Stimulated activated CD8-positive, alpha-beta memory T cell treated with anti-CD3 and anti-CD28 coated beads, Interleukin-7, amount 100 ng/mL, for 1 hour (primary cell): ENCODE results near the gene PI16.

Source experiments
- DNase-seq, 2 donors: peaks; one replicate each; pipeline ENCODE4 v3.0.0-alpha.2; 2020; ENCODE audit warnings: low read depth in 2 of 2

The PI16 gene, protein sequence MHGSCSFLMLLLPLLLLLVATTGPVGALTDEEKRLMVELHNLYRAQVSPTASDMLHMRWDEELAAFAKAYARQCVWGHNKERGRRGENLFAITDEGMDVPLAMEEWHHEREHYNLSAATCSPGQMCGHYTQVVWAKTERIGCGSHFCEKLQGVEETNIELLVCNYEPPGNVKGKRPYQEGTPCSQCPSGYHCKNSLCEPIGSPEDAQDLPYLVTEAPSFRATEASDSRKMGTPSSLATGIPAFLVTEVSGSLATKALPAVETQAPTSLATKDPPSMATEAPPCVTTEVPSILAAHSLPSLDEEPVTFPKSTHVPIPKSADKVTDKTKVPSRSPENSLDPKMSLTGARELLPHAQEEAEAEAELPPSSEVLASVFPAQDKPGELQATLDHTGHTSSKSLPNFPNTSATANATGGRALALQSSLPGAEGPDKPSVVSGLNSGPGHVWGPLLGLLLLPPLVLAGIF

GRCh38 chr6:36954262-36954931 lies at the start of gene PI16:
Gene PI16 (plus strand): TSS chr6:36954738. CDS start chr6:36954761, 23 bp downstream.
- no peak for DNase-seq

- no peak for DNase-seq
These were observed 49.6 kb upstream of the PI16 start for GRCh38 chr6:36904851-36905393.

GRCh38 chr6:36906539-36907325 lies 47.8 kb upstream of the PI16 start:
- DNase-seq, result no peak

- no peak for DNase-seq
These were observed 46.8 kb upstream of the PI16 start for GRCh38 chr6:36907781-36908180.

- no peak for DNase-seq
These were observed 45.8 kb upstream of the PI16 start for GRCh38 chr6:36908747-36909146.

- DNase-seq, result no peak
These were observed 42.5 kb upstream of the PI16 start for GRCh38 chr6:36912030-36912454.

- DNase-seq, result peak in 1 of 2 donors; percentile 24
These were observed 42.0 kb upstream of the PI16 start for GRCh38 chr6:36912586-36912985.

DNA sequence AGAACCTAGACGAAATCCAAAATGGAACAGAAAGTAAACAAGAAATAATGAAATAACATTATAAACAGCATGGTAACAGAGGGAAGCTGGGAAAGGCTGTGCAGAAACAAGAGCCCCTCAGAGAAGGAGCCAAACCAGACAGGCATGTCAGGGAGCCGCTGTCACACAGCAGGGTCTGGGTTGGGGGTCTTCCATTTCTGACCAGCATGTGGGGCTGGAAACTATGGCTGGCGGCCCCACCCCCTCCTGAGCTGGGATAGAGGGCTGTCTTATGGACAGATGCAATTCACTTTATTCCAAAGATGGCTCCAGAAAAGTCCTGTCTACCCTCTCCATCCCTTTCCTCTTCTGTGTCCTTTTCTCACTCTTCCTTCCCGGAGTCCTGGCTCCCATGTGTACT lies 41.5 kb upstream of the PI16 start:
- DNase-seq, result no peak

GRCh38 chr6:36914227-36914794 lies 40.2 kb upstream of the PI16 start:
- DNase-seq, result no peak

DNA sequence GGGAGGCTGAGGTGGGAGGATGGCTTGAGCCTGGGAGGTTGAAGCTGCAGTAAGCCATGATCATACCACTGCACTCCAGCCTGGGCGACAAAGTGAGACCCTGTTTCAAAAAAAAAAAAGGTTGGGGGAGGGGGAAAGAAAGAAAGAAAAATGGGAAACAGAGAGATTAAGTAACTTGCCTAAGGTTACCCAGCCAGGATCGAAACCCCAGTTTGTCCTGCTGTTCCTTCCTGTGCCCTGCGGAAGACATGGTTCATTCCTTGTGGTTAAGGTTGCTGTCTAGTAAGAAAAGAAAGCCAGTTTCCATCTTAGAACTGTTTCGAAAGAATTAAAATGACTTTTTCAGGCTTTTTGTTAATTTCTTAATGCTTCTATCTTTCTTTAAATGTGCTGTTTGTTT lies 38.9 kb upstream of the PI16 start:
- no peak for DNase-seq

DNA sequence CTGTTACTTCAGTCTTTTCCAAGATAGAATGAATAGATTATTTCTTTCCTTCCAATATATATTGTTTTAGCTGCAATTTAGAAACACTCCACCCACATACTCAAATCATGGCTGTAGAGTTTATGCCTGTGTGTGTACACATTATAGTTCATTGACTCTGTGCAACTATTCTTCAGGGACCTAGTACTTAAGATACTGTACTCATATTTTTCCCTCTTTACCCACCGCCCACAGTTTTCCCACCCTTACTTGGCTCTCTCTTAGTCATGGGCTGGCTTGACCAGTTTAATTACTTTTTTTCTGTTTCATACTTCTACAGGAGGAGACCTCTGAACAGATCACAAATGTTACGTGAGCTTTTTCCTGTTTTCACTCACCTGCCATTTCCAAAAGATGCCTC lies 38.4 kb upstream of the PI16 start:
- no peak for DNase-seq

DNA sequence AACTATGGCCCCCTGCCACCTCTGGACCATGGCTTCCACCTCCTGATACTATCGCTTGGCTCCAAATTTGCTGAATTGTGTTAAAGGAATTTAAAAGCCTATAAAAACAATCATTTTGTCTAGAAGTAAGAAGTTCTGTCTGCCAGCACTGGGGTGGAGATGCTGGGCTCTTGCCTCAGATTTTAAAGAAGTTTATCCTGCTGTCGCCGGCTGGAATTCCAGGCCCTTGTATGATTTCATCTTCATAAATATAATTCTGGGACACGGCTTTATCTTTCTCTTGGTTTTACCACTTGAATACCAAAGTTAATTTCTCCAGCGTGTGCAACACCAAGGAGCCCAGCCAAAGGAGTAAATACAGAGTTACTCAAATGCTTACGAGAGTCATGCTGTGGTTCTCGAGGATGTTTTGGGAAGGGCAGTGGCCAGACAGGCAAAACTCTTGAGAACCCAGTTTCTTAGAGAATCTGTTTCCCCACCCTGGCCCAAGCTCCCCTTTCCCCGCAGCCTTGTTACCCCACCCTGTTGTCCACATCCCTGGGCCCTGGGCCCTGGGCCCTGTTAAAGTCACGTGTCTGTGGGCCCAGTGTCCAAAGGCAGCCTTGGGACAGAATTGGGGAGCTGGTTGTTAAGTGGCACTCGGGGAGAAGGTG lies 36.9 kb upstream of the PI16 start:
- DNase-seq, result no peak

DNA sequence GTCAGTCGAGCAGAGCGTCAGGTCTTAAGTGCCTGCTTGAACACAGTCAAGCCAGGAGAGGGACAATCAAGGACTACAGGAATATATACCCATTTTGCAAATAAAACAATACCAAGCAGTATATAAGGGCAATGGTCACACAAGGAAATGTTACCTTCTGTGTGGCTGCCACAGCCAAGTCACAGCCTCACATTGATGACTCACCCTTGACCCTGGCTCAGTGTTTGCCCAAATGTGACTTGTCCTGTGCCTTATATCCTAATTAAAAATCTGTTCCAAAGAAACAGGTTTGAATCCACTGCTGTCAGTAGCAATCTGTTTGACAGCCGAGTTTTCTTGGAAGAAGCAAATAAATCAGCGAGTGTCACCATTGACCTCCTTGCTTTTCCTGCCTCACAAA lies 34.5 kb upstream of the PI16 start:
- no peak for DNase-seq

- DNase-seq, result no peak
These were observed 34.0 kb upstream of the PI16 start for GRCh38 chr6:36920546-36920945.

DNA sequence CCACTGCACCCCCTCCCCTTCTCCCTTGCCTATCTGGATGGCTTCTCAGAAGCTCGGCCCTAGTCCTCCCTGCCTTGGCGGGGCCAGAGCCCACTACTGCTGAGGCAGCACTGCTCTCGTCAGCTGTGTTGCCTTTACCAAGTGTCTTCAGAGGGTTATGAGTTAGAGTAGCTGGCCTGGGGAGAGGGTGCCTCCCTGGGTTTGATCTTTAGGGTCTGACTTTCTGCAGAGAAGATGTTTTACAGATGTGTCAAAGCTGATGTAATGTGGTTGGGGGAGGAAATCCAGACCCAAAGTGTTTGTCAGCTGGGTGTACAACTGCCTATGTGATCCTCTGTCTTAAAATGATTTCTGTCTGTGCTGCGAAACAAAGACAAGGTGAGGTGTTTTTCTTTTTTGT lies 30.4 kb upstream of the PI16 start:
- DNase-seq, result no peak

DNA sequence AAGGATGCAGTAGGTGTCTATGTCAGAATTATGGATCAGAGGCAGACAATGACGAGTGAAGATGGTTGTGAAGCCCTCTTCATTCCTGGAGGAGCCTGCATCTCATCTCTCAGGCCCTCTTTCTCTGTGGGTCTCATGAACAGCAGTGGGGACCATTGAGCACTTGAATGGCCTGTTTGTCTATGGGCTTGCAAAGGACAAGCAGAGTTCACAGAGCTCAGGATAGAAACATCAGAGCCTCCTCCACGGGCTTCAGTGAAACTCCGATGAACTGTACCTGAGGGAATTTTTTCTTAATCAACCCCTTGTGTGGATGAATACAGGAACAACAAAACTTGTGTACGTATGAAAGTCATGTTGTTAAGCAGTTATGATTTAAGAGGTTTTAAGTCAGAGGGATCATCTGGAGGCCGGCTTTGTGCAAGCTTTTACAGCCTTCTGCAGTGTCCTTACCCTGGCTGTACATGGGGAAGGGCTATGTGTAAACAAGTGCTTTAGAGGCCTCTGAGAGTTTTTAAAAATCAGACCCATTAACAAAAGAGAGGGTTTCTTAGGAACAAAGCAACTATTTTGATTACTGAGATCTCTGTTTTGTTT lies 29.7 kb upstream of the PI16 start:
- DNase-seq, result no peak

- no peak for DNase-seq
These were observed 28.7 kb upstream of the PI16 start for GRCh38 chr6:36925809-36926208.

DNA sequence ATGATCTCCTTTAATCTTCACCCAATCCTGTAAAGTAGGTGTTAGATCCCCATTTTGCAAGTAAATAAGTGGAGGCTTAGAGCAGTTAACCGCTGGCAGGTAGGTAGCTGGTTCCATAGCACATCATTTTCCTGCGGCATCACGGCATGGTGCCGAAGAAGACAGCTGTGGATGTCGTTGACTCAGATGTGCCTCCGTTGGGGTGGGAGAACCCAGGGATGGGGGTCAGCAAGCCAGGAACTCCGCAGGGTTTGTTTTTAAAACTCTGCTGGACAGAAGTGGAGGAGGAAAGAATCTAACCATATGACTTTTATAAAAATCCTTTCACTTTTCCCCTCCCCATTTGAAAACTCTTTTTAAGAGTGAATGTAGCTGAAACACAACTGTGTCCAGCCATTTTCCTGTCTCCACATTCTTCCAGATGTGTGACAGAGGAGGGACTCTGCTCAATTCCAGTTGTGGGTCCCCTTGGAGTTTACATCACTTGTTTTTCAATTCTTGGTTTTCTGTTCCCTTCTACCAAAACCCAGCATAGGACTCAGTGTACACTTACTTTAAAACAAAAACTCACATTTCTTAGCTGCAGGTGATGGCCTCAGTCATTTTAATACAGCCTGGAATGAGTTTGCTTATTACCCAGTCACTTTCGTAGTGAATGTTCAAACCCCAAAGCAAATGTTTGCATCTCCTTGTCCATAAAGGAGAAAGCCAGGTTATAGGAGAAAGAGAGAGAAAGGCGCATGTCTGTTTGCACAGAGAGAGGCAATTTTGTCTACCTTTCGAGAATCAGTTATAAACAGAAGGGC lies 27.6 kb upstream of the PI16 start:
- DNase-seq, result no peak

DNA sequence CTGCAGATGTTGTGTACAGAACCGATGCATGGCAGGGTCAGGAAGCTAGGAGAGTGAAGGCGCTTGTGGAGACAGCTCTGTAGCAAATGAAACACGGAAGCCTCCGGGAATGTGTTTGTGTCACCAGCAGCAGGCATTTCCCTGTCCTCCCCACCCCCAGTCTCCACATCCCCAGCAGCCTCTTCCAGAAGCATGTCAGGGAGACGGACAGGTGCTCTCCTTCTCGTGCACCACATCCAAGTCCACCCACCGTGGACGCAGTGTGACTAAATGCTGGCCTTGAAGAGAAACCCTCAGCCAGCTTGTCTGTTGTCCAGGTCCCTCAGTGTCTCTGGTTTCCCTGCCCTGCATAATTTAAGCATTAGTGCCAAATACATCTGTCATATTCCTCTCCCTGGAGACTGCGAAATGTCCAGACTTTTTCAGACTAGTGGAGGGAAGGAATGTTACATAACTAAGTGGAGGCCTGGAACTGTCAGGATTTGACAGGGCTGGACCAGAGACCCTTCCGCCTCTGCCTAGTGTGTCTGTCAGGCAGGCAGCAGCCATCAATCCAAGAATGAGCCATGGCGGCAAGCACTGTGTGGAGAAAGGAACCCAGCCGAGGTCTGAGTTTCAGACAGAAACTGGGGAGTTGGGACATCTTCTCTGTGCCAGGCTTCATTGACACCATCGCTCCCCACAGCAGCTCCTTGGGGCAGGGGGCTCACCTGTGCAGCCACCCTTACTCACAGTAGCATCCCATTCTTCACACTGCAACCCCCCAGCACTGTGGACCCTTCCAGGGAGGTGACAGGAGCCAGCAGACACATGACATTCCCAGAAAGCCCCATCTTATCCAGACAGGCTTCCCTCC lies 26.6 kb upstream of the PI16 start:
- no peak for DNase-seq
